A673 (cell line): ENCODE measurements around the gene NCKAP5.

Experiments used
- CTCF ChIP-seq: fragments of 300-800, 200-600 bp; sonication (generic); conservative IDR thresholded peaks from 2 replicates; pipeline ENCODE4 v1.5.1; 2017; ENCODE audit warnings: low read depth, mild to moderate bottlenecking, antibody characterized with exemption, low read length, moderate library complexity, mixed read lengths
- EZH2 ChIP-seq: fragments of 200-600 bp; sonication (generic); IDR thresholded peaks from 2 replicates; pipeline ENCODE4 v1.6.1; 2017; ENCODE audit warnings: borderline replicate concordance, low read depth, mild to moderate bottlenecking, mixed read lengths, antibody characterized with exemption, low read length; ENCODE audit not compliant: poor library complexity, severe bottlenecking

GRCh38 chr2:132816234-132816633, 752.0 kb downstream of the NCKAP5 start:
- TF ChIP-seq EZH2, result no peak
- TF ChIP-seq CTCF, result no peak
